A549 (cell line): ENCODE results near the gene PEAK3.

Source experiments
- EP300 ChIP-seq, 2 experiments: fragments of >200 bp; sonication (Bioruptor Twin); formaldehyde crosslinking; IDR thresholded peaks; 2 replicates in 1 of 2; 3 replicates in 1 of 2; pipeline ENCODE4 v1.6.1; 2016 to 2017
- NFE2L2 ChIP-seq: fragments of 150-350 bp; conservative IDR thresholded peaks from 2 replicates; pipeline ENCODE4 v1.6.1; 2014; ENCODE audit warnings: low read length
- POLR2A ChIP-seq: IDR thresholded peaks from 2 replicates; pipeline ENCODE4 v1.6.1; 2012; ENCODE audit warnings: mild to moderate bottlenecking, low read length
- RCOR1 ChIP-seq: fragments of 150-350 bp; IDR thresholded peaks from 2 replicates; pipeline ENCODE4 v1.6.1; 2014; ENCODE audit warnings: antibody characterized with exemption, low read length, low read depth
- TF ChIP-seq, protein P1 (sequence below): fragments of >200 bp; sonication (Bioruptor Twin); formaldehyde crosslinking; IDR thresholded peaks from 3 replicates; pipeline ENCODE4 v1.5.1; 2016

DNA sequence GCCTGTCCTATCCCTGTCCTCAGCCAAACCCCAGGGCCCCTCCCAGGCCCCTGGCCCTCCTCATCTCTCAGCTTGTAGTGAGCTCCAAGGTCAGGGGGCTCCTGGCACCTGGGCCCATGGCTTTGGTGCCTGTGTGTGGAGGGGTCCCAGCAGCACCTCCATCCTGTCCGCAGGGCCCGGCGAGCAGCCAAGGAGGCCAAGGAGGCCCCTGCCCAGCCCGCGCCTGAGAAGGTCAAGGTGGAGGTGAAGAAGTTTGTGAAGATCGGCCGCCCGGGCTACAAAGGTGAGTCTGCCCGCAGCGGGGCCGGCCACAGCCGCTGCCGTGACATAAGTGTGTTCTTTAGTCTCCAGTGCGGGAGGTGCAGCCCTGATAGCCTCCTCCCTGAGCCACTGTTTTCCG, 36.7 kb downstream of the PEAK3 start:
- TF ChIP-seq, protein P1, sequence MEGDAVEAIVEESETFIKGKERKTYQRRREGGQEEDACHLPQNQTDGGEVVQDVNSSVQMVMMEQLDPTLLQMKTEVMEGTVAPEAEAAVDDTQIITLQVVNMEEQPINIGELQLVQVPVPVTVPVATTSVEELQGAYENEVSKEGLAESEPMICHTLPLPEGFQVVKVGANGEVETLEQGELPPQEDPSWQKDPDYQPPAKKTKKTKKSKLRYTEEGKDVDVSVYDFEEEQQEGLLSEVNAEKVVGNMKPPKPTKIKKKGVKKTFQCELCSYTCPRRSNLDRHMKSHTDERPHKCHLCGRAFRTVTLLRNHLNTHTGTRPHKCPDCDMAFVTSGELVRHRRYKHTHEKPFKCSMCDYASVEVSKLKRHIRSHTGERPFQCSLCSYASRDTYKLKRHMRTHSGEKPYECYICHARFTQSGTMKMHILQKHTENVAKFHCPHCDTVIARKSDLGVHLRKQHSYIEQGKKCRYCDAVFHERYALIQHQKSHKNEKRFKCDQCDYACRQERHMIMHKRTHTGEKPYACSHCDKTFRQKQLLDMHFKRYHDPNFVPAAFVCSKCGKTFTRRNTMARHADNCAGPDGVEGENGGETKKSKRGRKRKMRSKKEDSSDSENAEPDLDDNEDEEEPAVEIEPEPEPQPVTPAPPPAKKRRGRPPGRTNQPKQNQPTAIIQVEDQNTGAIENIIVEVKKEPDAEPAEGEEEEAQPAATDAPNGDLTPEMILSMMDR = no peak
- TF ChIP-seq EP300 (IDR thresholded peaks at IDR 0.05) = no peak
- no peak for TF ChIP-seq POLR2A
- TF ChIP-seq RCOR1 = no peak
- no peak for TF ChIP-seq NFE2L2
